ENCODE results near the gene CCDC83.

GRCh38 chr11:85918910-85919794 lies 64.0 kb downstream of the CCDC83 start:
- TF ChIP-seq POLR2A (IDR thresholded peaks at IDR 0.05) (no peak), CTCF (IDR thresholded peaks at IDR 0.05) (no peak), EP300 (IDR thresholded peaks at IDR 0.05) (no peak)
